ENCODE measurements around the gene KCNK3. TPM values are rescaled to one million over a fixed set of nuclear protein-coding genes. Genes with fewer than 3 reads are reported as not detected.

Gene KCNK3
- total and polyA plus RNA-seq, 2 donors (not counting 1 experiment from before 2014, with no cell fraction given), result not detected

DNA sequence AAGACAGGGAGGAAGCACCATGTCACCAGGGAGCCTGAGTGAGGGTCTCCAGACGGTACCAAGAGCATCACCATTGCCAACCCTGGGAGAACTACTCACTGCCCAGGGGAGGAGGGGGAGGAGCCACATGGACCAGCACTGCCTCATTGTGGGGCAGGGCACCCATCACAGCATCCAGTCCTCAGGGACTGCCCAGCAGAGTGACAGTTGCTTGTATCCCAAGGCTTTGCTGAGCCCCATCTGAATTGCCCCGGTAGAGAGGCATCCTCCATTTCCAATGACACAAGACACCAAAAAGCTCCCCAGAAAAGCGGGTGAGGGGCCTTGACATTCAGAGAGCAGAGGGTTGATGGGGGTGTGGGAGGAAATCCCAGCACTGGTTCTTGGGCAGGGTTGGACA, 44.5 kb upstream of the KCNK3 start:
- WGBS (ENCODE audit: insufficient coverage), result no CpG with 5 or more reads among the region's 3 CpGs
- H3K27ac ChIP-seq (ENCODE audit: low read length in 2 of 2), result no peak overlapping the region
- Mint-ChIP-seq H3K4me1 (no peaks in the 10 kb centered on the region), H3K4me3 (no peak overlapping the region), H3K27ac (no peak overlapping the region), H3K9me3 (ENCODE audit: insufficient read depth) (no peaks in the 10 kb centered on the region), H3K27me3 (peaks cover 43% of the 10 kb centered on the region)
- H3K9me3 ChIP-seq (ENCODE audit: control extremely low read depth in 1 of 3, control insufficient read depth in 2 of 3, insufficient read depth in 1 of 3, low read length in 2 of 3), result no peaks in the 10 kb centered on the region
- no peak overlapping the region for H2AFZ ChIP-seq (ENCODE audit: insufficient read depth, low read depth, low read length, poor library complexity, severe bottlenecking)
- ChIA-PET CTCF (no interaction called here), POLR2A (no interaction called here)
- no peak for ATAC-seq (ENCODE audit: low read depth)
- H3K9ac ChIP-seq (ENCODE audit: low read length), result no peak overlapping the region
- DNase-seq, result no peak
- H3K27me3 ChIP-seq (replicated peaks in 1 of 4; ENCODE audit: control extremely low read depth in 1 of 4, control insufficient read depth in 3 of 4, insufficient read depth in 4 of 4, low read length in 3 of 4), result peaks cover 0 to 3% (median 0%) of the 10 kb centered on the region in 4 experiments
- H3K4me1 ChIP-seq (ENCODE audit: control insufficient read depth in 2 of 2, insufficient read depth in 2 of 2, low read length in 2 of 2), result no peaks in the 10 kb centered on the region
- no peak overlapping the region for H3K4me3 ChIP-seq (ENCODE audit: control extremely low read depth in 1 of 5, extremely low read depth in 1 of 5, insufficient read depth in 1 of 5, low read depth in 2 of 5, low read length in 4 of 5)
- intact Hi-C loops (cut with micrococcal nuclease), result no loop called here
- no peaks in the 10 kb centered on the region for H4K20me1 ChIP-seq (ENCODE audit: control insufficient read depth, insufficient read depth, low read length, poor library complexity, severe bottlenecking)
- TF ChIP-seq, protein P1, sequence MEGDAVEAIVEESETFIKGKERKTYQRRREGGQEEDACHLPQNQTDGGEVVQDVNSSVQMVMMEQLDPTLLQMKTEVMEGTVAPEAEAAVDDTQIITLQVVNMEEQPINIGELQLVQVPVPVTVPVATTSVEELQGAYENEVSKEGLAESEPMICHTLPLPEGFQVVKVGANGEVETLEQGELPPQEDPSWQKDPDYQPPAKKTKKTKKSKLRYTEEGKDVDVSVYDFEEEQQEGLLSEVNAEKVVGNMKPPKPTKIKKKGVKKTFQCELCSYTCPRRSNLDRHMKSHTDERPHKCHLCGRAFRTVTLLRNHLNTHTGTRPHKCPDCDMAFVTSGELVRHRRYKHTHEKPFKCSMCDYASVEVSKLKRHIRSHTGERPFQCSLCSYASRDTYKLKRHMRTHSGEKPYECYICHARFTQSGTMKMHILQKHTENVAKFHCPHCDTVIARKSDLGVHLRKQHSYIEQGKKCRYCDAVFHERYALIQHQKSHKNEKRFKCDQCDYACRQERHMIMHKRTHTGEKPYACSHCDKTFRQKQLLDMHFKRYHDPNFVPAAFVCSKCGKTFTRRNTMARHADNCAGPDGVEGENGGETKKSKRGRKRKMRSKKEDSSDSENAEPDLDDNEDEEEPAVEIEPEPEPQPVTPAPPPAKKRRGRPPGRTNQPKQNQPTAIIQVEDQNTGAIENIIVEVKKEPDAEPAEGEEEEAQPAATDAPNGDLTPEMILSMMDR (IDR thresholded peaks at IDR 0.05), result no peak
- H3K36me3 ChIP-seq (replicated peaks in 1 of 2; ENCODE audit: control extremely low read depth in 1 of 2, control insufficient read depth in 1 of 2, extremely low read depth in 1 of 2, insufficient read depth in 2 of 2, low read length in 1 of 2), result no peaks in the 10 kb centered on the region
- no peaks in the 10 kb centered on the region for H3K79me2 ChIP-seq (ENCODE audit: control insufficient read depth, insufficient read depth, low read length)
- H3K4me2 ChIP-seq (replicated peaks; ENCODE audit: low read depth, low read length, poor library complexity, severe bottlenecking), result no peak overlapping the region

DNA sequence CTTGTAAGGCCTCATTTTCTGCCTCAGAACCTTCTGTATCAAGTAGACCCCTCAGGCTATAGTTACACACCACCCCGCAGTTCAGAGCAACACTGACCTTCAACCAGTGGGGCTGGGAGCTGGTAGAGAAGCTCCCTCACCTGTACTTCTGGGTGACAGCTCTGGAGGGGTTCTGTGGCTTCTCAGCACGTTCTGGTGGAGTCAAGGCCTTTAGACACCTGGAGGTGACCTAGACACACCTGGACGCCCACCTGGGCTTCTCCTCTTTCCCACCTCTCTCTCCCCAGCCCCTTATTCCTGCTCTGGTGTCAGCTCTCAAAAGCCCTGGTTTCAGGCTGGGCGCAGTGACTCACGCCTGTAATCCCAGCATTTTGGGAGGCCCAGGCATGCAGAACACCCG, 44.0 kb upstream of the KCNK3 start:
- Mint-ChIP-seq H3K4me1 (no peaks in the 10 kb centered on the region), H3K27me3 (peaks cover 45% of the 10 kb centered on the region)
- CTCF ChIA-PET, result no interaction called here

More for the DNA sequence above, 44.0 kb upstream of the KCNK3 start:
- Histone ChIP-seq H4K20me1 (ENCODE audit: control insufficient read depth, insufficient read depth, low read length, poor library complexity, severe bottlenecking) (no peaks in the 10 kb centered on the region), H3K36me3 (replicated peaks in 1 of 2; ENCODE audit: control extremely low read depth in 1 of 2, control insufficient read depth in 1 of 2, extremely low read depth in 1 of 2, insufficient read depth in 2 of 2, low read length in 1 of 2) (no peaks in the 10 kb centered on the region), H2AFZ (ENCODE audit: insufficient read depth, low read depth, low read length, poor library complexity, severe bottlenecking) (no peak overlapping the region), H3K4me1 (ENCODE audit: control insufficient read depth in 2 of 2, insufficient read depth in 2 of 2, low read length in 2 of 2) (no peaks in the 10 kb centered on the region), H3K9ac (ENCODE audit: low read length) (no peak overlapping the region), H3K27ac (ENCODE audit: low read length in 2 of 2) (no peak overlapping the region), H3K4me3 (ENCODE audit: control extremely low read depth in 1 of 5, extremely low read depth in 1 of 5, insufficient read depth in 1 of 5, low read depth in 2 of 5, low read length in 4 of 5) (no peak overlapping the region), H3K27me3 (replicated peaks in 1 of 4; ENCODE audit: control extremely low read depth in 1 of 4, control insufficient read depth in 3 of 4, insufficient read depth in 4 of 4, low read length in 3 of 4) (peaks cover 0 to 3% (median 0%) of the 10 kb centered on the region in 4 experiments), H3K9me3 (ENCODE audit: control extremely low read depth in 1 of 3, control insufficient read depth in 2 of 3, insufficient read depth in 1 of 3, low read length in 2 of 3) (no peaks in the 10 kb centered on the region), H3K4me2 (replicated peaks; ENCODE audit: low read depth, low read length, poor library complexity, severe bottlenecking) (no peak overlapping the region), H3K79me2 (ENCODE audit: control insufficient read depth, insufficient read depth, low read length) (no peaks in the 10 kb centered on the region)
- 78% methylated on average over 5 of the region's 6 CpGs for WGBS (ENCODE audit: insufficient coverage)
- intact Hi-C loops (cut with micrococcal nuclease), result no loop called here
- DNase-seq (no peak), ATAC-seq (ENCODE audit: low read depth) (no peak)
- Mint-ChIP-seq H3K4me3 (no peak overlapping the region), H3K9me3 (ENCODE audit: insufficient read depth) (no peaks in the 10 kb centered on the region), H3K27ac (no peak overlapping the region)
- POLR2A ChIA-PET, result no interaction called here
- no peak for TF ChIP-seq EZH2 (IDR thresholded peaks at IDR 0.05; ENCODE audit: borderline replicate concordance, insufficient read depth, low read depth, low read length, poor library complexity, severe bottlenecking)
- TF ChIP-seq, protein P1 (IDR thresholded peaks at IDR 0.05), result no peak

Data from B cell (primary cell).